ENCODE measurements around the gene FHOD1. TPM values are rescaled to one million over a fixed set of nuclear protein-coding genes. Genes with fewer than 3 reads are reported as not detected.

The FHOD1 gene
- polyA plus RNA-seq, 2 of the 4 experiments (the other 2 are of a cell fraction) = 16.1 to 33.6 TPM

DNA sequence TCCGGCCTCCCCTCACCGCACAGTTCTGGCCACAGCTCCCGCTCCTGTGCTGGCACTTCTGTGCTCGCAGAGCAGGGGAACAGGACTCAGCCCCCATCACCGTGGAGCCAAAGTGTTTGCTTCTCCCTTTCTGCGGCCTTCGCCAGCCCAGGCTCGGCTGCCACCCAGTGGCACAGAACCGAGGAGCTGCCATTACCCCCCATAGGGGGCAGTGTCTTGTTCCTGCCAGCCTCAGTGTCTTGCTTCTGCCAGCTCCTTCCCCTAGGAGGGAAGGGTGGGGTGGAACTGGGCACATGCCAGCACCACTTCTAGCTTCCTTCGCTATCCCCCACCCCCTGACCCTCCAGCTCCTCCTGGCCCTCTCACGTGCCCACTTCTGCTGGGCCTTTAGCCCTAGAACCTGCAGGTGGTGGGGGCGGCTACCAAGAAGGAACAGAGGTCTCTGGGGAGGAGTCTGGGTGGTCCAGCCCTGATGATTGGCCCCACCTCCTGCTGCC is 49.0 kb downstream of the FHOD1 start:
- ChIA-PET POLR2A (interaction anchor here (0.6 to 1.6 kb wide), 4 partner anchors 10 to 48 kb away, joined by 3 to 5 read pairs (median 4); partner anchors contain the start of gene TMEM208), CTCF (interaction anchor here (0.6 to 10.3 kb wide), 29 partner anchors 10 to 411 kb away, joined by 3 to 105 read pairs (median 5); partner anchors contain the start of genes ATP6V0D1, EXOC3L1, FBXL8 and FHOD1)
- DNase-seq (ENCODE audit: low read depth in 1 of 2, low spot score in 1 of 2) (peak; percentile 66 to 93), ATAC-seq (peak; percentile 76 to 89), FAIRE-seq (no peak)
- Histone ChIP-seq H3K4me3 (no peak overlapping the region), H3K4me1 (peaks cover 19% of the 10 kb centered on the region), H3K4me2 (no peak overlapping the region), H3K9me3 (no peaks in the 10 kb centered on the region), H3K27ac (no peak overlapping the region)
- TF ChIP-seq, protein P1, sequence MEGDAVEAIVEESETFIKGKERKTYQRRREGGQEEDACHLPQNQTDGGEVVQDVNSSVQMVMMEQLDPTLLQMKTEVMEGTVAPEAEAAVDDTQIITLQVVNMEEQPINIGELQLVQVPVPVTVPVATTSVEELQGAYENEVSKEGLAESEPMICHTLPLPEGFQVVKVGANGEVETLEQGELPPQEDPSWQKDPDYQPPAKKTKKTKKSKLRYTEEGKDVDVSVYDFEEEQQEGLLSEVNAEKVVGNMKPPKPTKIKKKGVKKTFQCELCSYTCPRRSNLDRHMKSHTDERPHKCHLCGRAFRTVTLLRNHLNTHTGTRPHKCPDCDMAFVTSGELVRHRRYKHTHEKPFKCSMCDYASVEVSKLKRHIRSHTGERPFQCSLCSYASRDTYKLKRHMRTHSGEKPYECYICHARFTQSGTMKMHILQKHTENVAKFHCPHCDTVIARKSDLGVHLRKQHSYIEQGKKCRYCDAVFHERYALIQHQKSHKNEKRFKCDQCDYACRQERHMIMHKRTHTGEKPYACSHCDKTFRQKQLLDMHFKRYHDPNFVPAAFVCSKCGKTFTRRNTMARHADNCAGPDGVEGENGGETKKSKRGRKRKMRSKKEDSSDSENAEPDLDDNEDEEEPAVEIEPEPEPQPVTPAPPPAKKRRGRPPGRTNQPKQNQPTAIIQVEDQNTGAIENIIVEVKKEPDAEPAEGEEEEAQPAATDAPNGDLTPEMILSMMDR (IDR thresholded peaks at IDR 0.05) = peak; percentile 76
- peak in 1 of 2 experiments; percentile 40; a peak in 2 of 5 replicates for TF ChIP-seq JUN (IDR thresholded peaks at IDR 0.05)
- TF ChIP-seq, protein P2, sequence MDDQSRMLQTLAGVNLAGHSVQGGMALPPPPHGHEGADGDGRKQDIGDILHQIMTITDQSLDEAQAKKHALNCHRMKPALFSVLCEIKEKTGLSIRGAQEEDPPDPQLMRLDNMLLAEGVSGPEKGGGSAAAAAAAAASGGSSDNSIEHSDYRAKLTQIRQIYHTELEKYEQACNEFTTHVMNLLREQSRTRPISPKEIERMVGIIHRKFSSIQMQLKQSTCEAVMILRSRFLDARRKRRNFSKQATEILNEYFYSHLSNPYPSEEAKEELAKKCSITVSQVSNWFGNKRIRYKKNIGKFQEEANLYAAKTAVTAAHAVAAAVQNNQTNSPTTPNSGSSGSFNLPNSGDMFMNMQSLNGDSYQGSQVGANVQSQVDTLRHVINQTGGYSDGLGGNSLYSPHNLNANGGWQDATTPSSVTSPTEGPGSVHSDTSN (IDR thresholded peaks at IDR 0.05) = no peak
- peak; percentile 44 to 47; a peak in 3 of 5 replicates for TF ChIP-seq RAD21 (conservative IDR thresholded peaks at IDR 0.05 in 1 of 2, IDR thresholded peaks at IDR 0.05 in 1 of 2)
- no peak for TF ChIP-seq MAFK (IDR thresholded peaks at IDR 0.05; ENCODE audit: partially characterized antibody)
- TF ChIP-seq ZC3H11A (IDR thresholded peaks at IDR 0.05) = no peak
- peak; percentile 49 for TF ChIP-seq SMC3 (IDR thresholded peaks at IDR 0.05)
- WGBS (ENCODE audit: missing lambda C conversion rate) = 66% methylated on average over 11 of the region's 12 CpGs

DNA sequence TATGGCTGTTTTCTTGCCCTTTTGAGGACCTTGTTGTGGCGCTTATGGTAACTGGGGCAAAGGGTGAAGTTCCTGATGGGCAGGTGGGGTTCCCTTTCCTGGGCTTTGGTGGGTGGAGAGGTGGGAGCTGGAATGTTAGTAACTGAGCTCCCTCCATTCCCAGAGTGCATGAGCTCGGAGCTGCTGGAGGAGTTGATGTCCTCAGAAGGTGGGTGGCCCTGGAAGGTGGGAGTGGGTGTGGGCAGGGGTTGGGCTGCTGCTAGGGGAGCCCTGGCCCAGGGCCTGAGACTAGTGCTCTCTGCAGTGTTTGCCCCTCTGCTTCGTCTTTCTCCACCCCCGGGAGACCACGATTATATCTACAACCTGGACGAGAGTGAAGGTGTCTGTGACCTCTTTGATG is 49.6 kb downstream of the FHOD1 start:
- TF ChIP-seq, protein P3, sequence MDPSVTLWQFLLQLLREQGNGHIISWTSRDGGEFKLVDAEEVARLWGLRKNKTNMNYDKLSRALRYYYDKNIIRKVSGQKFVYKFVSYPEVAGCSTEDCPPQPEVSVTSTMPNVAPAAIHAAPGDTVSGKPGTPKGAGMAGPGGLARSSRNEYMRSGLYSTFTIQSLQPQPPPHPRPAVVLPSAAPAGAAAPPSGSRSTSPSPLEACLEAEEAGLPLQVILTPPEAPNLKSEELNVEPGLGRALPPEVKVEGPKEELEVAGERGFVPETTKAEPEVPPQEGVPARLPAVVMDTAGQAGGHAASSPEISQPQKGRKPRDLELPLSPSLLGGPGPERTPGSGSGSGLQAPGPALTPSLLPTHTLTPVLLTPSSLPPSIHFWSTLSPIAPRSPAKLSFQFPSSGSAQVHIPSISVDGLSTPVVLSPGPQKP (IDR thresholded peaks at IDR 0.05; ENCODE audit: low read depth, low read length) = no peak
- TF ChIP-seq, protein P2 (IDR thresholded peaks at IDR 0.05) = no peak
- TF ChIP-seq, protein P1 (IDR thresholded peaks at IDR 0.05) = no peak
- TF ChIP-seq ZNF302 (CRISPR knock-in tag; IDR thresholded peaks at IDR 0.05) = no peak
- no peak for TF ChIP-seq GATA3 (IDR thresholded peaks at IDR 0.05; ENCODE audit: borderline replicate concordance)
- no peak for TF ChIP-seq JUNB (IDR thresholded peaks at IDR 0.05)
- TF ChIP-seq NR3C1 (IDR thresholded peaks at IDR 0.05) = no peak
- no peak for TF ChIP-seq RFX5 (IDR thresholded peaks at IDR 0.05)
- TF ChIP-seq ESRRA (IDR thresholded peaks at IDR 0.05; ENCODE audit: borderline replicate concordance, low read length) = no peak
- TF ChIP-seq SMC3 (IDR thresholded peaks at IDR 0.05) = no peak
- no peak for TF ChIP-seq POLR2A (IDR thresholded peaks at IDR 0.05; ENCODE audit: low read length)
- no peak for TF ChIP-seq MAZ (IDR thresholded peaks at IDR 0.05; ENCODE audit: borderline replicate concordance, low read depth, low read length)
- CTCF ChIA-PET = interaction anchor here (0.6 to 10.3 kb wide), 28 partner anchors 9 to 532 kb away, joined by 3 to 105 read pairs (median 6); partner anchors contain the start of genes EXOC3L1, FBXL8, FHOD1 and TMEM208

More for the DNA sequence above, 49.6 kb downstream of the FHOD1 start:
- 75% methylated on average over 6 of the region's 6 CpGs for WGBS (ENCODE audit: missing lambda C conversion rate)
- no peaks in the 10 kb centered on the region for H3K9me3 ChIP-seq
- ATAC-seq (peak in 1 of 2 experiments; percentile 2; a peak in 1 of 6 replicates), DNase-seq (ENCODE audit: low read depth in 1 of 2, low spot score in 1 of 2) (no peak), FAIRE-seq (no peak)
- peaks cover 22% of the 10 kb centered on the region for H3K4me1 ChIP-seq
- H3K27ac ChIP-seq = no peak overlapping the region
- H3K4me3 ChIP-seq = no peak overlapping the region
- H3K4me2 ChIP-seq = no peak overlapping the region
- POLR2A ChIA-PET = interaction anchor here (0.6 to 1.6 kb wide), 4 partner anchors 10 to 48 kb away, joined by 3 to 5 read pairs (median 4); partner anchors contain the start of gene TMEM208
